HL-60/S4 treated with retinoic acid at 250 ng/mL for 4 days and 3 days (cell line): ENCODE results near the gene RFPL4AL1.
"Not testable (repeated sequence)": the region's sequence is repeated elsewhere in the genome, so short reads cannot be mapped to it uniquely, and the experiment has no call there.

Source experiments
- in situ Hi-C: fragments of 300-500 bp; cut with MboI; formaldehyde crosslinking; loops from 2 replicates; pipeline ENCODE4 v1.7.0; 2022; ENCODE audit warnings: low sequenced_read_pairs

RFPL4AL1 gene

GRCh38 chr19:55768818-55769217 lies at the start of gene RFPL4AL1:
Gene RFPL4AL1 (plus strand): TSS chr19:55769118. CDS start chr19:55771805, 2,687 bp downstream.
- in situ Hi-C loops = not testable (repeated sequence)

GRCh38 chr19:55720214-55720746 lies 48.6 kb upstream of the RFPL4AL1 start:
- in situ Hi-C loops = no loop called here

- in situ Hi-C loops = no loop called here
These were observed 48.1 kb upstream of the RFPL4AL1 start for GRCh38 chr19:55720801-55721200.

GRCh38 chr19:55723491-55723890 lies 45.4 kb upstream of the RFPL4AL1 start:
- in situ Hi-C loops = no loop called here

GRCh38 chr19:55730378-55730777 lies 38.5 kb upstream of the RFPL4AL1 start:
- in situ Hi-C loops = not testable (repeated sequence)

GRCh38 chr19:55738302-55738701 lies 30.6 kb upstream of the RFPL4AL1 start, which contains the start of gene NLRP9:
Gene NLRP9 (minus strand): TSS chr19:55738402. CDS start chr19:55738374, 28 bp downstream.
- in situ Hi-C loops = no loop called here

- in situ Hi-C loops = no loop called here
These were observed 18.2 kb upstream of the RFPL4AL1 start for GRCh38 chr19:55750715-55751114.

GRCh38 chr19:55753401-55753800 lies 15.5 kb upstream of the RFPL4AL1 start:
- in situ Hi-C loops = no loop called here

GRCh38 chr19:55756808-55757207 lies 12.1 kb upstream of the RFPL4AL1 start:
- in situ Hi-C loops = not testable (repeated sequence)

- in situ Hi-C loops = not testable (repeated sequence)
These were observed 10.1 kb upstream of the RFPL4AL1 start, which contains the start of gene RFPL4A for GRCh38 chr19:55758797-55759196. Gene RFPL4A (plus strand): TSS chr19:55759097. CDS start chr19:55761801, 2,704 bp downstream.

- in situ Hi-C loops = no loop called here
These were observed 2.5 kb upstream of the RFPL4AL1 start for GRCh38 chr19:55766466-55766865.

GRCh38 chr19:55769632-55770031 lies 714 bp downstream of the RFPL4AL1 start:
- in situ Hi-C loops = not testable (repeated sequence)

GRCh38 chr19:55777528-55777927 lies 8.6 kb downstream of the RFPL4AL1 start:
- in situ Hi-C loops = no loop called here

- in situ Hi-C loops = no loop called here
These were observed 9.4 kb downstream of the RFPL4AL1 start for GRCh38 chr19:55778331-55778730.

GRCh38 chr19:55781112-55781511 lies 12.2 kb downstream of the RFPL4AL1 start:
- in situ Hi-C loops = no loop called here

GRCh38 chr19:55795021-55795420 lies 26.1 kb downstream of the RFPL4AL1 start:
- in situ Hi-C loops = no loop called here

GRCh38 chr19:55801416-55801815 lies 32.5 kb downstream of the RFPL4AL1 start:
- in situ Hi-C loops = no loop called here

GRCh38 chr19:55802281-55802680 lies 33.4 kb downstream of the RFPL4AL1 start:
- in situ Hi-C loops = no loop called here

GRCh38 chr19:55809381-55810058 lies 40.6 kb downstream of the RFPL4AL1 start:
- in situ Hi-C loops = no loop called here

- in situ Hi-C loops = no loop called here
These were observed 42.4 kb downstream of the RFPL4AL1 start for GRCh38 chr19:55811340-55811739.

GRCh38 chr19:55812449-55812848 lies 43.5 kb downstream of the RFPL4AL1 start:
- in situ Hi-C loops = no loop called here

GRCh38 chr19:55813906-55814305 lies 45.0 kb downstream of the RFPL4AL1 start:
- in situ Hi-C loops = no loop called here
